ENCODE data around the gene RNF212.
"Not testable (repeated sequence)": the region's sequence is repeated elsewhere in the genome, so short reads cannot be mapped to it uniquely, and the experiment has no call there.

Gene RNF212

GRCh38 chr4:1048773-1049590 is 64.4 kb downstream of the RNF212 start:
- DNase-seq (ENCODE audit: low read depth in 1 of 2, low spot score in 1 of 2) = no peak

- no peak for DNase-seq (ENCODE audit: low read depth in 1 of 2, low spot score in 1 of 2)
Measured at GRCh38 chr4:1047976-1048772, 65.2 kb downstream of the RNF212 start.

- DNase-seq (ENCODE audit: low read depth in 1 of 2, low spot score in 1 of 2) = no peak
Measured at GRCh38 chr4:1047106-1047975, 66.0 kb downstream of the RNF212 start.

GRCh38 chr4:1046581-1047011 is 66.8 kb downstream of the RNF212 start:
- DNase-seq (ENCODE audit: low read depth in 1 of 2, low spot score in 1 of 2) = not testable (repeated sequence)

GRCh38 chr4:1045595-1046201 is 67.7 kb downstream of the RNF212 start:
- DNase-seq (ENCODE audit: low read depth in 1 of 2, low spot score in 1 of 2) = no peak

GRCh38 chr4:1045193-1045594 is 68.2 kb downstream of the RNF212 start:
- no peak for DNase-seq (ENCODE audit: low read depth in 1 of 2, low spot score in 1 of 2)

- DNase-seq (ENCODE audit: low read depth in 1 of 2, low spot score in 1 of 2) = no peak
Measured at GRCh38 chr4:1044469-1045192, 68.7 kb downstream of the RNF212 start.

- DNase-seq (ENCODE audit: low read depth in 1 of 2, low spot score in 1 of 2) = no peak
Measured at GRCh38 chr4:1043651-1044468, 69.5 kb downstream of the RNF212 start.

GRCh38 chr4:1043162-1043561 is 70.2 kb downstream of the RNF212 start:
- no peak for DNase-seq (ENCODE audit: low read depth in 1 of 2, low spot score in 1 of 2)

GRCh38 chr4:1042352-1043055 is 70.9 kb downstream of the RNF212 start:
- DNase-seq (ENCODE audit: low read depth in 1 of 2, low spot score in 1 of 2) = no peak

GRCh38 chr4:1041936-1042330 is 71.4 kb downstream of the RNF212 start:
- DNase-seq (ENCODE audit: low read depth in 1 of 2, low spot score in 1 of 2) = no peak

GRCh38 chr4:1041147-1041935 is 72.0 kb downstream of the RNF212 start:
- no peak for DNase-seq (ENCODE audit: low read depth in 1 of 2, low spot score in 1 of 2)

- no peak for DNase-seq (ENCODE audit: low read depth in 1 of 2, low spot score in 1 of 2)
Measured at GRCh38 chr4:1040344-1041146, 72.8 kb downstream of the RNF212 start.

- no peak for DNase-seq (ENCODE audit: low read depth in 1 of 2, low spot score in 1 of 2)
Measured at GRCh38 chr4:1039493-1040343, 73.6 kb downstream of the RNF212 start.

- DNase-seq (ENCODE audit: low read depth in 1 of 2, low spot score in 1 of 2) = no peak
Measured at GRCh38 chr4:1038948-1039492, 74.3 kb downstream of the RNF212 start.
